Epidermal melanocyte (primary cell): ENCODE results near the gene MYO19.
"Not testable (repeated sequence)": the region's sequence is repeated elsewhere in the genome, so short reads cannot be mapped to it uniquely, and the experiment has no call there.

Experiments
- DNase-seq: peaks from one replicate; pipeline ENCODE4 v3.0.0; 2011; ENCODE audit warnings: low spot score; ENCODE audit not compliant: insufficient read length

MYO19 gene

DNA sequence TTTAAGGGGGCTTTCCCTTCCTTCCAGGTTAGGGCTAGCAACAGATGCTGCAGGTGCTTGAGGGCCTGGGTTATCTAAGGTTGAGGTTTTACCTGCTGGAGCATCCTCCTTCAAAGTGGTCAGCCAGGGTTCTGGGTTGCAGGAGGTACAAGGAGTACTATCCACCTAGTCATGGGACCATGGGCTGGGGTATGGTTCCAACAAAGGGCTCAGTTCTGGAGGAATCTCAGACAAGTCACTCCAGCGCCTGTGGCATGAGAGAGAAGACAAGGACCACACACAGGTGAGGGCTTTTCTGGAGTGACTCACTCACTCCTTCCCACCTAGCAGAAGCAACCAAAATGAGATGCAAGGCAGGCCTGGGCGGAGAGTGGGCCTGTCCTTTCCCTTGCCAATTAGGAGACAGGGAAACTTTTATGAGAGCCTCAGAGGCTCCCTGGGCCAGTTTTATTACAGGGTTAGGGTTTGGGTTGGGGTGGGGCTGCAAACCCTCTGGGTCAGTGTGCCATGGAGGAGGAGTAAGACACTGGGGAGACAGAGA lies 2.2 kb downstream of the MYO19 start:
- no peak for DNase-seq

- DNase-seq: no peak
Observed at GRCh38 chr17:36529121-36529520, 5.5 kb downstream of the MYO19 start.

GRCh38 chr17:36527621-36528250 lies 6.9 kb downstream of the MYO19 start:
- DNase-seq: no peak

- no peak for DNase-seq
Observed at GRCh38 chr17:36525888-36526287, 8.8 kb downstream of the MYO19 start.

- no peak for DNase-seq
Observed at GRCh38 chr17:36525113-36525512, 9.6 kb downstream of the MYO19 start.

DNA sequence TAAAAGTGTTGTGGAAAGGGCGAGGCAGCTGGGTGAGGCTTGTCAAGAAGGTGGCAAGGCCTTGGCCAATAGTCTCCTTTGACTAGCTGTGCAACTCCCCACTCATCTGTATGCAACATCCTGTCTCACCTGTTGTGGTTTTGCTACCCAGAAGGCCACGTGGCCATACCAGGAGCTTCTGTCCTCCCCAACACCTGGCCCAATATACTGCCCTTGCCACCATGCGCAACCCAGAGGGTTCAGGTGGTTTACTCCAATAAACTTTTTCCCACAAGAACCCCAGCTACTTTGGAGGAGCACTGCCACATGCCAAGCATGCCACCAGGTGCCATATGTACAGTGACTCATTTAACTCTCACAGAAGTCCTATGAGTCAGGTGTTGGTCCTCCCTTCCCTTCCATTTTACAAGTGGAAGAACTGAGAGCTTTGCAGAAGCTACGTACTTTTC lies 10.2 kb downstream of the MYO19 start:
- no peak for DNase-seq

GRCh38 chr17:36523113-36523512 lies 11.6 kb downstream of the MYO19 start:
- DNase-seq: no peak

- DNase-seq: no peak
Observed at GRCh38 chr17:36515837-36516236, 18.8 kb downstream of the MYO19 start.

DNA sequence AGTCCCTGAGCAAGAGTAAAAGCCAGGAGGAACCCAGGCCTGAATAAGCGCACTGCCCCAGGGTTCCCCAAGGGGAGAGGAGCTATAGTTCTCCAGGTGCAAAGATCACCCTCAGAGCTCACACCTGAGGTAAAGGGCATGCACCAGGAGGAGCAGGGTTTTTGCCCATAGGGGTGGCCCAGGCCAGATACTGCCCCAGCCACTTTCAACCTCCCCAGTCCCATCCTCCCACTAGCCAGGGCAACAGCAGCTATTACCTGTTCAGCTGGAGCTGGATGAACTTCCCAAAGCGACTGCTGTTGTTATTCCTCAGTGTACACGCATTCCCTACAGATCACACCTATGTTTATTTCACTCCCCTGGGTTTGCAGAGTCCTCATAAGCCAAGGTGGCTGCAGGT lies 19.8 kb downstream of the MYO19 start:
- no peak for DNase-seq

GRCh38 chr17:36512641-36513040 lies 22.0 kb downstream of the MYO19 start:
- DNase-seq: no peak

DNA sequence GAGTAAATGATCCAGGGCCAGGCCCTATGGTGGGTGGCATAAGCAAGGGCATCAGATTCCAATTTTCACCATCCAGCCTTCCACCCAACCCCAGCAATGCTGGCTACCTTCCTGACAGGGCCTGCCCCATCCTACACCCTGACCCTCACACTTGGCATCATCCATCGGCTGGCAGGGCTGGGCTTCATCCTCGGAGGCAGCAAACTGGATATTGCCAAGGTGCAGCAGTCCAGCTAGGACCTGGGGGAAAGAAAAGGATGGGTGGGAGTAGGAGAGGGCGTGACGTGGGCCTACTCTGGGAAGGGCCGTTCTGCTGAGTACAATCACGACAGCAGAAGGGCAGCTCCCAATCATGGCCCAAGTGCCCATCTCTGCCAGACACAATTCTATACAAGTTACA lies 23.5 kb downstream of the MYO19 start:
- DNase-seq: no peak

DNA sequence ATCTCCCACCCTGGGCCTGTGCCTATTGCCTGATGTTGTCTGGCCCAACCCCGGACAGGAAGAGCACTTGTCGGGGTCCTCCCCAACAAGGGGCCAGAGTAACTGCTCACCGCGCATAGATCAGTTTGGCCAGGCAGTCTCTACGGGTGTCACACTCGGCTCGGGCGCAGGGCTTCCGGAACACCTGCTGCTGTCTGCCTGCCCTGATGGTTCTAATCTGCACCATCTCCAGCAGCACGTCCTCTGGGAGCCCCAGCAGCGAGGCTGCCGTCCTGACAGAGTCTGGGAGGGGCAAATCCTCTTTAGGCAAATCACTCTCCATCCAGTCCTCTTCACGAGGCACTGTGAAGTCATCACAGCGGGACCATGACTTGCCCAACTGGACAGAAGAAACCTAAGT lies 24.0 kb downstream of the MYO19 start:
- no peak for DNase-seq

GRCh38 chr17:36509272-36509985 lies 25.2 kb downstream of the MYO19 start:
- DNase-seq: no peak

DNA sequence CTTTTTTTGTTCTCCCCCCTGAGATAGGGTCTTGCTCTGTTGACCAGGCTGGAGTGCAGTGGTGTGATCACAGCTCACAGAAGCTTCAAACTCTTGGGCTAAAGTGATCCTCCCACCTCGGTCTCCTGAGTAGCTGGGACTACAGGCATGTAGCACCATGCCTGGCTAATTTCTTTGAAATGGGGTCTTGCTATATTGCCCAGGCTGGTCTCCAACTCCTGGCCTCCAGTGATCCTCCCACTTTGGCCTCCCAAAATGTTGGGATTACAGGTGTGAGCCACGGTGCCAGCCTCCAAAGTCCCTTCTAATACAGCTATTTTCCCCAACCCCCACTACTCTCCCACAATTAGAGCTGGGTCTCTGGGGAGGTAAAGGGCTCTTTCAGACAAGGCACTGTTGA lies 26.2 kb downstream of the MYO19 start:
- DNase-seq: not testable (repeated sequence)

DNA sequence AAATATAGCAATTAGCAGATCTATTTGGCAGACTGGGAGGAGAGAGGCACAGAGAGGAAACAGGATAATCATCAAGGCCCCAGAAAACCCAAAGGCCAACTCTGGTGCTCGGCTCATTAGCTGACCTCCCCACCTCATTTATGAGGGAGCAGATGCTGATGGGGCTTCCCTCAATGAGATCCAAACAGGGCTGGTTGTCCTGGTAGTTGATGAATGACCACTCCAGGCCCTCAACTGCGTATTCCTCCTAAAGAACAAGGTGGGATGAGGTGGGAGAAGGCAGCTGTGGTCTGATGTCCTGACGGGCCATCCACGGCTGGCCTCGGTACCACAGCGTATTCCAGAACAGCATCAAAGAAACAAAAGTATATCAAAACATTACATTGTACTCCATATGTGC lies 27.4 kb downstream of the MYO19 start:
- no peak for DNase-seq

DNA sequence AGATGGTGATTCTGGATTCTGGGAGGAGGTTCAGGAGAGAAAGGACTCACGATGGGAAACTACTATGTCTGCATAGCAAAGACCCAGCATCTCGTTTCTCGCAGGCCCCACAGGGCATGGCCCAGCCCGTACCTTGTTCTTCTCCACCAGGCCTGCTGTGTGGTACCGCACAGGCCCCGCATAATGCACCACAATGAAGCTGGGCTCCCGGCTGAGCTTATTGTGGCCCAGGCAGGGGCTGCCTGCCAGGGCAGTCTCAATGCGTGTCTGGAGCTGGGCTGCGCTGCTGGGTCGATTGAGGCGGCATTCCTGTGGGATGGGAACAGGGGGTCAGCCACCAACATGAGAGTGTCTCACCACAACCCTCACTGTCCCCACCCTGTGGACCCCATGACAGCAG lies 27.8 kb downstream of the MYO19 start:
- no peak for DNase-seq

DNA sequence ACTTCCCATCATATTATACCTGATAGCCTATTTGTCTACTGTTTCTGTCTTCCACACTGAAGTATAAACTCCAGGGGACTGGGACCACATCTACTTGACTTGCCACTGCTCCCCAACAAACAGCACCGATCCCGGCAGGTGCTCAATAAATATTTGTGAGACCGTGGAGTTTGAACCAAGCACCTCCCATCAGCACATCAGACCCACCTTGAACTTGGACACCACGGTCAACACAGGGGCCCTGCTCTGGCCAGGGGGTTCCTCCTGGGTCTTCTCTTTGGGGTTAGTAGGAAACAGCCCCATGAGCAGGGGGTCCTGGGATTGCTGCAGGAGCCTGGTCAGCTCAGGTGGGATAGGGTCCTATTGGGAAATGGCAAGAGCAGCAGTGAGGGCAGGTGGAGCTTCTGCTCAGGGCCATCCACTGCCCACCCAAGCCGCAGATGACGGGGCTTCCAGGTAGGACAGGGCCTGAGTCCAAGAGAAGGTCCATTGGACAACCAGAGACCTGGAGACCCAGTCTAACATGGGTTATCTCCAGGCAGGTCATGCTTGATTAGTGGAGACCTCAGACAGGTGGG lies 28.3 kb downstream of the MYO19 start:
- DNase-seq: no peak

DNA sequence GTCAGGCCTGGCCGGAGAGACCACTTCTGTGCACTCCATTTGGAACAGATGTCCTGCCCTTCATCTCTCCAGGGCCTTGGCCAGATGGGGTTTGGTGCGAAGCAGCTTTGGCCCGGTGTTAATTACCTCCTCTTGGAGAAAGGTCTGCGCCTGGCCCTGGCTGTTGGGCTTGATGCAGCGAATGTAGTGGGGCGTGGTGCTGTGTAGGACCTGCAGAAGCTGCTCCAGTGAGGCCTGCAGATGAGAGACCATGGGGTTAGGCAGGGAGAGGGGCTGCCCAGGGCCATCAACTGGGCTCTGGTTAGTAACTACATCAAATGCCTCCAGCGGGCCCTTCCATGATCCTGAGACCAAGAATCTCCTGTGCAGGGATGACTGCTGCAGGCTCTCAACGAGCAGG lies 29.5 kb downstream of the MYO19 start:
- no peak for DNase-seq

DNA sequence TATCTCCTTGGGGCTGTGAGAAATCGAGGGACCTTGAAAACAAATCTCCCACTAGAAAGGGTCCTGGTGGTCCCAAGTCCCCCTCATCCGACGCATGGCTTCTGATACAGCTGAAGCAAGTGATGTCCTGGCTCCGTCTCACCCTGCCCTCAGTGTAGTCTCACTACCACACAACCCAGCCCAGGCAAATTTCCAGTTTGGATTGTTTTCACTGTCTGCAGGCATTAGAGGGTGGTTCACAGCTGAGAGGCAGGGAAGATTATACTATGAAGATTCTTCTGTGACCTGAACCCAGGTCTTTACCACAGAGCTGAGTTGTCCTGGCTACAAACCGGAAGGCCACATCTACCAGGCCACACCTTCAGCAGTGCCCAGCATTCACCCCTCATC lies 30.5 kb downstream of the MYO19 start:
- DNase-seq: no peak

DNA sequence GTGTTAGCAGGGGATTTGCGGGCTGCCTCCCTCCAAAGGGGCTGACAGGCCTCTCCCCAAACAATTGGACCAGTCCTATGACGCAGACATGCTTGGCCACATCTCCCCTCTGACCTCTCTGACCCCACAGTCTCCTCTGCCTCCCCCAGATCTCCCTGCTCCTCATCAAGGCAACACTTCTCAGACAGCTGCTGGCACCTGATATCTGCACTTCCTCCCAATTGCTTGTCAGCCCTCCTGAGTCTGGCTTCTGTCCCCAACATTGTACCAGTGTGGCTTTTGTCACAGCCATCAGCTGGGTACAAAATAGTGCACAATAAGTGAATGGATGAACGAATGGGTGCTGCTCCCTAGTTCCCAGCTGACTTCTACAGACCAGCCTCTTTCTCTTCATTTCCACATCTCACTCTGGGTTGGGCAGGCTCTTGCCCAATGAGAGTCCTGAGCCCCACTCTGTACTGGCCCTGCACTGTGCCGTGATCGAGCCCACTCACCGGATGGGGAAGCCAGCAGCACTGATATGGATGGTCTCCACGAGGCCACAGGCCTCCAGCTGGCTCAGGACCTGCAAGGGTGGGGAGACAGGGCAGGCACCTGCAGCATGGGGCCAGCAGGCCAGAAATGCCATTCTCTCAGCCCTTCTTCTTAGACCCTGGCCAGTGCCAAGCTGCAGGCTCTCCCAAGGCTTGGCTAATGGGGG lies 31.1 kb downstream of the MYO19 start:
- no peak for DNase-seq

GRCh38 chr17:36501963-36502362 lies 32.7 kb downstream of the MYO19 start:
- DNase-seq: no peak

GRCh38 chr17:36501351-36501750 lies 33.3 kb downstream of the MYO19 start:
- no peak for DNase-seq
